ENCODE results near the gene MXI1. TPM values are rescaled to one million over a fixed set of nuclear protein-coding genes. Genes with fewer than 3 reads are reported as not detected.
"Not testable (repeated sequence)": the region's sequence is repeated elsewhere in the genome, so short reads cannot be mapped to it uniquely, and the experiment has no call there.

Gene MXI1
- total RNA-seq, 1 experiment from 2014 or later: 11.0 TPM

- Histone ChIP-seq H3K4me1 (peaks cover 17% of the 10 kb centered on the region), H3K27me3 (replicated peaks; ENCODE audit: control insufficient read depth, insufficient read depth, low read length) (no peaks in the 10 kb centered on the region), H3K4me3 (ENCODE audit: low read depth, low read length) (no peak overlapping the region), H3K36me3 (ENCODE audit: control insufficient read depth, insufficient read depth, low read length) (no peaks in the 10 kb centered on the region), H3K9me3 (no peaks in the 10 kb centered on the region)
- Mint-ChIP-seq H3K27ac (ENCODE audit: unreplicated experiment) (no peak overlapping the region), H3K9me3 (ENCODE audit: unreplicated experiment) (no peaks in the 10 kb centered on the region), H3K36me3 (ENCODE audit: insufficient read depth, unreplicated experiment) (no peaks in the 10 kb centered on the region), H3K27me3 (ENCODE audit: insufficient read depth, unreplicated experiment) (no peaks in the 10 kb centered on the region), H3K4me1 (ENCODE audit: low read depth, unreplicated experiment) (no peaks in the 10 kb centered on the region), H3K4me3 (ENCODE audit: unreplicated experiment) (no peak overlapping the region)
- ChIA-PET POLR2A (no interaction called here), CTCF (interaction anchor here (0.5 kb wide), 1 partner anchor 42 kb away, joined by 4 read pairs; no protein-coding TSS in a partner anchor)
- intact Hi-C loops (cut with micrococcal nuclease; ENCODE audit: unreplicated experiment): loop anchor here (2.0 kb wide), 1 partner anchor 19 kb away; no protein-coding TSS in a partner anchor
- DNase-seq: no peak
- no TSS peak for BruUV-seq (replicated peaks)
- no peak for TF ChIP-seq CTCF (IDR thresholded peaks at IDR 0.05; ENCODE audit: insufficient read depth in 1 of 2, low read depth in 1 of 2, low read length in 1 of 2, severe bottlenecking in 1 of 2, unreplicated experiment in 1 of 2)
These were observed 25.5 kb upstream of the MXI1 start for GRCh38 chr10:110181911-110182310.

DNA sequence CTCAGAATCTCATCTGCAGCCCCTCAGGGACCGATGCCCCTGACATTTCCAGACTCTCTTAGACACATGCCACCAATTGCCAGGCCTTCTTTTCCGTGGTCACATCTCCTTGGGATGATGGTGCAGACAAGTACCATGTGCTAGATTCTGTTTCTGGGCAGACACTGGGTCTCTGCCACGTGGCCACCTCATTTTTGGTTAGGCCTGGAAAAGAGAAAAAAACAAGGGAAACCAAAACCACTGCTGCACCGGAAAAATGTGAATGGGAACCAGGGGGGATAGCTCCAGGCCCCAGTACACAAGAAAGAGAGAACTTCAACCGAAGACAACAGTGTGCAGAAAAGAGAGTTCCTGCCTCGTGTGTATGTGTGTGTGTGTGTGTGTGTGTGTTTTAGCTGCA is 23.0 kb upstream of the MXI1 start:
- no peak for TF ChIP-seq CTCF (IDR thresholded peaks at IDR 0.05; ENCODE audit: insufficient read depth in 1 of 2, low read depth in 1 of 2, low read length in 1 of 2, severe bottlenecking in 1 of 2, unreplicated experiment in 1 of 2)
- Histone ChIP-seq H3K27me3 (replicated peaks; ENCODE audit: control insufficient read depth, insufficient read depth, low read length) (no peaks in the 10 kb centered on the region), H3K4me1 (peaks cover 17% of the 10 kb centered on the region), H3K4me3 (ENCODE audit: low read depth, low read length) (no peak overlapping the region), H3K36me3 (ENCODE audit: control insufficient read depth, insufficient read depth, low read length) (no peaks in the 10 kb centered on the region), H3K9me3 (no peaks in the 10 kb centered on the region)
- CTCF ChIA-PET: interaction anchor here (0.6 kb wide), 1 partner anchor 1782 kb away, joined by 3 read pairs; no protein-coding TSS in a partner anchor
- Mint-ChIP-seq H3K27me3 (ENCODE audit: insufficient read depth, unreplicated experiment) (no peaks in the 10 kb centered on the region), H3K4me1 (ENCODE audit: low read depth, unreplicated experiment) (peaks cover 7% of the 10 kb centered on the region), H3K27ac (ENCODE audit: unreplicated experiment) (no peak overlapping the region), H3K9me3 (ENCODE audit: unreplicated experiment) (peaks cover 8% of the 10 kb centered on the region), H3K4me3 (ENCODE audit: unreplicated experiment) (no peak overlapping the region), H3K36me3 (ENCODE audit: insufficient read depth, unreplicated experiment) (no peaks in the 10 kb centered on the region)
- POLR2A ChIA-PET: no interaction called here
- no peak for DNase-seq
- no TSS peak for BruUV-seq (replicated peaks)
- intact Hi-C loops (cut with micrococcal nuclease; ENCODE audit: unreplicated experiment): no loop called here

- H3K4me1 Mint-ChIP-seq (ENCODE audit: low read depth, unreplicated experiment); intact Hi-C loops (cut with micrococcal nuclease; ENCODE audit: unreplicated experiment); DNase-seq; POLR2A ChIA-PET; H3K4me3 Mint-ChIP-seq (ENCODE audit: unreplicated experiment); BruUV-seq (replicated peaks); H3K4me3 ChIP-seq (ENCODE audit: low read depth, low read length); H3K27ac Mint-ChIP-seq (ENCODE audit: unreplicated experiment); H3K9me3 ChIP-seq; H3K36me3 ChIP-seq (ENCODE audit: control insufficient read depth, insufficient read depth, low read length); H3K36me3 Mint-ChIP-seq (ENCODE audit: insufficient read depth, unreplicated experiment); H3K27me3 Mint-ChIP-seq (ENCODE audit: insufficient read depth, unreplicated experiment); H3K27me3 ChIP-seq (replicated peaks; ENCODE audit: control insufficient read depth, insufficient read depth, low read length); CTCF ChIA-PET: not testable (repeated sequence)
- peaks cover 21% of the 10 kb centered on the region for H3K9me3 Mint-ChIP-seq (ENCODE audit: unreplicated experiment)
- H3K4me1 ChIP-seq: peaks cover 14% of the 10 kb centered on the region
These were observed 21.7 kb upstream of the MXI1 start for GRCh38 chr10:110185646-110186182.

All from Caco-2 (cell line).